H9 (cell line): ENCODE measurements around the gene VSTM2L. TPM values are rescaled to one million over a fixed set of nuclear protein-coding genes. Genes with fewer than 3 reads are reported as not detected.

Source experiments
- DNase-seq: peaks from one replicate; pipeline ENCODE4 v3.0.0-alpha.2; 2017
- H2AFZ ChIP-seq: one replicate; pipeline ENCODE4 v1.6.1; 2013; ENCODE audit warnings: mild to moderate bottlenecking, low read length, control low read depth, moderate library complexity
- H2AK5ac ChIP-seq: 2 replicates; pipeline ENCODE4 v1.6.1; 2013; ENCODE audit warnings: low read length, control low read depth, mixed read lengths; ENCODE audit not compliant: insufficient read length
- H2BK120ac ChIP-seq: one replicate; pipeline ENCODE4 v1.6.1; 2013; ENCODE audit warnings: low read depth, mild to moderate bottlenecking, low read length, control low read depth, inconsistent platforms; ENCODE audit not compliant: poor library complexity, severe bottlenecking
- H2BK12ac ChIP-seq: 2 replicates; pipeline ENCODE4 v1.6.1; 2013; ENCODE audit warnings: low read length, control low read depth, mixed read lengths, low read depth; ENCODE audit not compliant: insufficient read length
- H2BK15ac ChIP-seq: 2 replicates; pipeline ENCODE4 v1.6.1; 2013; ENCODE audit warnings: low read depth, low read length, control low read depth
- H2BK20ac ChIP-seq: one replicate; pipeline ENCODE4 v1.6.1; 2013; ENCODE audit warnings: low read depth, mild to moderate bottlenecking, low read length, control low read depth, inconsistent platforms; ENCODE audit not compliant: poor library complexity, severe bottlenecking
- H2BK5ac ChIP-seq: 2 replicates; pipeline ENCODE4 v1.6.1; 2013; ENCODE audit warnings: low read length, control low read depth, mixed read lengths; ENCODE audit not compliant: insufficient read length
- H3K14ac ChIP-seq: 2 replicates; pipeline ENCODE4 v1.6.1; 2013; ENCODE audit warnings: low read length, control low read depth; ENCODE audit not compliant: insufficient read depth
- H3K18ac ChIP-seq: 2 replicates; pipeline ENCODE4 v1.6.1; 2013; ENCODE audit warnings: low read depth, mild to moderate bottlenecking, mixed read lengths, low read length, control low read depth; ENCODE audit not compliant: insufficient read length
- H3K23ac ChIP-seq: 2 replicates; pipeline ENCODE4 v1.6.1; 2013; ENCODE audit warnings: low read length, control low read depth, mixed read lengths, low read depth; ENCODE audit not compliant: insufficient read length
- H3K23me2 ChIP-seq: 2 replicates; pipeline ENCODE4 v1.6.1; 2013; ENCODE audit warnings: low read depth, mild to moderate bottlenecking, mixed read lengths, low read length, control low read depth; ENCODE audit not compliant: insufficient read length, poor library complexity, severe bottlenecking
- H3K27ac ChIP-seq: 2 replicates; pipeline ENCODE4 v1.5.1; 2013; ENCODE audit warnings: low read length, control low read depth, mixed read lengths, low read depth; ENCODE audit not compliant: insufficient read length
- H3K27me3 ChIP-seq: 2 replicates; pipeline ENCODE4 v1.6.1; 2013; ENCODE audit warnings: low read length, control low read depth, inconsistent platforms; ENCODE audit not compliant: insufficient read depth
- H3K4ac ChIP-seq: 2 replicates; pipeline ENCODE4 v1.6.1; 2013; ENCODE audit warnings: low read depth, mild to moderate bottlenecking, control low read depth, inconsistent platforms, low read length, moderate library complexity
- H3K4me1 ChIP-seq: 2 replicates; pipeline ENCODE4 v1.6.1; 2013; ENCODE audit warnings: low read length, control low read depth, inconsistent platforms; ENCODE audit not compliant: insufficient read depth
- H3K4me2 ChIP-seq: 2 replicates; pipeline ENCODE4 v1.6.1; 2013; ENCODE audit warnings: low read length, control low read depth, mixed read lengths; ENCODE audit not compliant: insufficient read length, insufficient read depth
- H3K56ac ChIP-seq: 2 replicates; pipeline ENCODE4 v1.6.1; 2013; ENCODE audit warnings: low read depth, mild to moderate bottlenecking, mixed read lengths, low read length, control low read depth; ENCODE audit not compliant: insufficient read length
- H3K79me1 ChIP-seq: 2 replicates; pipeline ENCODE4 v1.6.1; 2013; ENCODE audit warnings: low read depth, mild to moderate bottlenecking, moderate library complexity, low read length, control low read depth, inconsistent platforms; ENCODE audit not compliant: insufficient read depth, poor library complexity, severe bottlenecking
- H3K79me2 ChIP-seq: 2 replicates; pipeline ENCODE4 v1.6.1; 2013; ENCODE audit warnings: low read length, control low read depth, inconsistent platforms; ENCODE audit not compliant: insufficient read depth
- H3K9ac ChIP-seq: 2 replicates; pipeline ENCODE4 v1.6.1; 2013; ENCODE audit warnings: low read length, control low read depth, mixed read lengths; ENCODE audit not compliant: insufficient read length; ENCODE audit errors: extremely low read depth
- H3K9me3 ChIP-seq: one replicate; pipeline ENCODE4 v1.6.1; 2013; ENCODE audit warnings: low read depth, low read length, inconsistent platforms; ENCODE audit not compliant: control insufficient read depth
- H3T11ph ChIP-seq: one replicate; pipeline ENCODE4 v1.6.1; 2013; ENCODE audit warnings: mild to moderate bottlenecking, low read length, control low read depth, inconsistent platforms
- H4K20me1 ChIP-seq: one replicate; pipeline ENCODE4 v1.6.1; 2013; ENCODE audit not compliant: control insufficient read depth, insufficient read length, insufficient read depth
- H4K5ac ChIP-seq: 2 replicates; pipeline ENCODE4 v1.6.1; 2013; ENCODE audit warnings: low read depth, mild to moderate bottlenecking, mixed read lengths, low read length, control low read depth; ENCODE audit not compliant: insufficient read length
- H4K8ac ChIP-seq: replicated peaks from 2 replicates; pipeline ENCODE4 v1.6.1; 2013; ENCODE audit warnings: low read length, control low read depth, mixed read lengths, low read depth; ENCODE audit not compliant: insufficient read length
- H4K91ac ChIP-seq: 2 replicates; pipeline ENCODE4 v1.6.1; 2013; ENCODE audit warnings: low read depth, mild to moderate bottlenecking, moderate library complexity, mixed read lengths, low read length, control low read depth; ENCODE audit not compliant: insufficient read length
- H3K27ac Mint-ChIP-seq, 3 experiments: 2 replicates in 2 of 3; 3 replicates in 1 of 3; pipeline ENCODE4 v1.8.0; 2020 to 2021; ENCODE audit warnings: mixed read lengths in 3 of 3, mild to moderate bottlenecking in 1 of 3, moderate library complexity in 1 of 3
- H3K27me3 Mint-ChIP-seq: 2 replicates; pipeline ENCODE4 v1.8.0; 2021; ENCODE audit warnings: low read depth, mild to moderate bottlenecking, moderate library complexity, mixed read lengths
- H3K36me3 Mint-ChIP-seq, 3 experiments: 2 replicates in 2 of 3; 3 replicates in 1 of 3; pipeline ENCODE4 v1.8.0; 2020 to 2021; ENCODE audit warnings: low read depth in 3 of 3, mixed read lengths in 3 of 3; ENCODE audit not compliant: insufficient read depth in 1 of 3
- H3K4me1 Mint-ChIP-seq, 2 experiments: 2 replicates each; pipeline ENCODE4 v1.8.0; 2020; ENCODE audit warnings: mixed read lengths in 2 of 2
- H3K4me3 Mint-ChIP-seq, 2 experiments: 2 replicates in 1 of 2; 3 replicates in 1 of 2; pipeline ENCODE4 v1.8.0; 2020 to 2021; ENCODE audit warnings: mild to moderate bottlenecking in 2 of 2, mixed read lengths in 2 of 2, moderate library complexity in 1 of 2
- H3K9me3 Mint-ChIP-seq, 2 experiments: 2 replicates in 1 of 2; 3 replicates in 1 of 2; pipeline ENCODE4 v1.8.0; 2020; ENCODE audit warnings: mild to moderate bottlenecking in 2 of 2, mixed read lengths in 2 of 2, moderate library complexity in 1 of 2
- WGBS: extraction: QIAGEN DNeasy Blood & Tissue Kit; methylation state at CpG from one replicate; pipeline ENCODE4 v1.1.7; 2013; ENCODE audit warnings: missing lambda C conversion rate, low lambda C conversion rate, mixed read lengths; ENCODE audit not compliant: insufficient read length; ENCODE audit errors: extremely low coverage; 5-methylcytosine and 5-hydroxymethylcytosine counted together
- total RNA-seq: library from RNA; stranded (reverse); gene quantifications from 2 replicates; pipeline ENCODE4 v1.2.1, GENCODE V29; 2021
- TF ChIP-seq, protein P1 (sequence below): fragments of 200-600 bp; sonication (generic); conservative IDR thresholded peaks from 3 replicates; pipeline ENCODE4 v1.8.0; 2021; ENCODE audit warnings: antibody characterized with exemption, mild to moderate bottlenecking

VSTM2L gene
- total RNA-seq, 1 experiment from 2014 or later = 2.1 TPM

DNA sequence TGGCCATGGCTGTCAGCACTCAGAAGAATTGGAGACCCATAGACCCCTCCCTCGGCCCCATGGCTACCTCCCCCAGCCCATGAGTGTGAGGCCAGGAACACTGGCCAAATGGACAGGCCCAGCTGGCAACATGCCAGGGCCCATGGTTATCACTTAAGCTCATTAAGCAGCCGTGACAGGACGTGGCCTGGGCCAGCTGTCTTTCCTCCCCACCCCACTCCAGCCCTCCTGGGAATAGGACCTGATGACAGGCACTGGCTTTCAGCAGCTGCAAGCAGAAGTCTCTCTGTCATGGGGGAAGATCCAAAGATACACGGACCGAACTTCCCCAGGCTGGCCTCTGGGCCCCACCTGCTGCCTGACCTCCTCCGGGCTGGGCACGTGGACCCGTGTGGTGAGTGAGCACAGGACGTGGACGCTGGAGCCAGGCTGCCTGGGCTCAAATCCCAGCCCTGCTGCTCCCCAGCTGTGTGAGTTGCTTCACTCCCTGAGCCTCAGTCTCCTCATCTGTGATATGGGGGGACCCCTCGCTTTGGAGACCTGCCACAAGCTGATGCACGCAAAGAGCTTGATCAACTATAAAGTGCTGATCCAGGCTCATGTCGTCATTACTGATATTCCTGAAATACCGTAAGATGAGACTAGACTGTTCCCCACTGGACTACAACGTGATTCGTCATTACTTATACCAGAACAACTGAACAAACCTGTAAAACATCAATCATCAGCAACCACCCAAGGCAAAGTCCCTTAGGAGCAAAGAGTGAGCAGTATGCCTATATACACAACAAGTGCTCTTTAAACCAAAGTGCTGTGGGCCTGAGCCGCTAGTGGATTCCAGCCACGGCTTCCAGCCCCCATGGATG, 22.0 kb upstream of the VSTM2L start:
- H3K23ac ChIP-seq = no peak overlapping the region
- no peak overlapping the region for H3K27ac ChIP-seq
- H3K4ac ChIP-seq = no peak overlapping the region
- H3K23me2 ChIP-seq = no peaks in the 10 kb centered on the region
- no peaks in the 10 kb centered on the region for H3K9me3 ChIP-seq
- no peak overlapping the region for H2BK5ac ChIP-seq
- no peaks in the 10 kb centered on the region for H3K4me1 ChIP-seq
- H4K20me1 ChIP-seq = no peaks in the 10 kb centered on the region
- H3K4me2 ChIP-seq = no peak overlapping the region
- no peak overlapping the region for H2BK20ac ChIP-seq
- H3K27me3 ChIP-seq = no peaks in the 10 kb centered on the region
- no peaks in the 10 kb centered on the region for H3K79me1 ChIP-seq
- Mint-ChIP-seq H3K4me3 (no peak overlapping the region), H3K27ac (peak overlapping the region in 1 of 3 experiments; percentile 57; a peak in 3 of 7 replicates), H3K9me3 (no peaks in the 10 kb centered on the region), H3K4me1 (peaks cover 6 to 21% of the 10 kb centered on the region in 2 experiments), H3K36me3 (no peaks in the 10 kb centered on the region; a peak in 1 of 7 replicates), H3K27me3 (no peaks in the 10 kb centered on the region)
- no peak overlapping the region for H2BK120ac ChIP-seq
- no peak overlapping the region for H3K9ac ChIP-seq
- H4K91ac ChIP-seq = no peak overlapping the region
- no peak overlapping the region for H4K8ac ChIP-seq
- TF ChIP-seq, protein P1, sequence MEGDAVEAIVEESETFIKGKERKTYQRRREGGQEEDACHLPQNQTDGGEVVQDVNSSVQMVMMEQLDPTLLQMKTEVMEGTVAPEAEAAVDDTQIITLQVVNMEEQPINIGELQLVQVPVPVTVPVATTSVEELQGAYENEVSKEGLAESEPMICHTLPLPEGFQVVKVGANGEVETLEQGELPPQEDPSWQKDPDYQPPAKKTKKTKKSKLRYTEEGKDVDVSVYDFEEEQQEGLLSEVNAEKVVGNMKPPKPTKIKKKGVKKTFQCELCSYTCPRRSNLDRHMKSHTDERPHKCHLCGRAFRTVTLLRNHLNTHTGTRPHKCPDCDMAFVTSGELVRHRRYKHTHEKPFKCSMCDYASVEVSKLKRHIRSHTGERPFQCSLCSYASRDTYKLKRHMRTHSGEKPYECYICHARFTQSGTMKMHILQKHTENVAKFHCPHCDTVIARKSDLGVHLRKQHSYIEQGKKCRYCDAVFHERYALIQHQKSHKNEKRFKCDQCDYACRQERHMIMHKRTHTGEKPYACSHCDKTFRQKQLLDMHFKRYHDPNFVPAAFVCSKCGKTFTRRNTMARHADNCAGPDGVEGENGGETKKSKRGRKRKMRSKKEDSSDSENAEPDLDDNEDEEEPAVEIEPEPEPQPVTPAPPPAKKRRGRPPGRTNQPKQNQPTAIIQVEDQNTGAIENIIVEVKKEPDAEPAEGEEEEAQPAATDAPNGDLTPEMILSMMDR = no peak
- no peak overlapping the region for H3K14ac ChIP-seq
- H3K56ac ChIP-seq = no peak overlapping the region
- H2BK12ac ChIP-seq = no peak overlapping the region
- H2AK5ac ChIP-seq = no peak overlapping the region
- DNase-seq = no peak
- H3K79me2 ChIP-seq = no peaks in the 10 kb centered on the region
- no peak overlapping the region for H2AFZ ChIP-seq
- WGBS = no CpG with 5 or more reads among the region's 18 CpGs
- no peak overlapping the region for H3T11ph ChIP-seq
- H2BK15ac ChIP-seq = no peak overlapping the region
- H4K5ac ChIP-seq = no peak overlapping the region
- H3K18ac ChIP-seq = no peak overlapping the region
